C4-2B (cell line): ENCODE measurements around the gene PLET1.
"Not testable (repeated sequence)": the region's sequence is repeated elsewhere in the genome, so short reads cannot be mapped to it uniquely, and the experiment has no call there.

Experiments used
- H3K27ac ChIP-seq: fragments of 450-650 bp; 2 replicates; pipeline ENCODE4 v1.5.1; 2017
- ZFX ChIP-seq: fragments of 450-650 bp; IDR thresholded peaks from 2 replicates; pipeline ENCODE4 v1.6.1; 2017
- TF ChIP-seq, protein P1 (sequence below): fragments of 450-650 bp; conservative IDR thresholded peaks from 2 replicates; pipeline ENCODE4 v1.5.1; 2017; ENCODE audit warnings: mild to moderate bottlenecking

The PLET1 gene

GRCh38 chr11:112212710-112213109 is 48.0 kb downstream of the PLET1 start:
- H3K27ac ChIP-seq: no peak overlapping the region
- TF ChIP-seq ZFX: no peak
- TF ChIP-seq, protein P1, sequence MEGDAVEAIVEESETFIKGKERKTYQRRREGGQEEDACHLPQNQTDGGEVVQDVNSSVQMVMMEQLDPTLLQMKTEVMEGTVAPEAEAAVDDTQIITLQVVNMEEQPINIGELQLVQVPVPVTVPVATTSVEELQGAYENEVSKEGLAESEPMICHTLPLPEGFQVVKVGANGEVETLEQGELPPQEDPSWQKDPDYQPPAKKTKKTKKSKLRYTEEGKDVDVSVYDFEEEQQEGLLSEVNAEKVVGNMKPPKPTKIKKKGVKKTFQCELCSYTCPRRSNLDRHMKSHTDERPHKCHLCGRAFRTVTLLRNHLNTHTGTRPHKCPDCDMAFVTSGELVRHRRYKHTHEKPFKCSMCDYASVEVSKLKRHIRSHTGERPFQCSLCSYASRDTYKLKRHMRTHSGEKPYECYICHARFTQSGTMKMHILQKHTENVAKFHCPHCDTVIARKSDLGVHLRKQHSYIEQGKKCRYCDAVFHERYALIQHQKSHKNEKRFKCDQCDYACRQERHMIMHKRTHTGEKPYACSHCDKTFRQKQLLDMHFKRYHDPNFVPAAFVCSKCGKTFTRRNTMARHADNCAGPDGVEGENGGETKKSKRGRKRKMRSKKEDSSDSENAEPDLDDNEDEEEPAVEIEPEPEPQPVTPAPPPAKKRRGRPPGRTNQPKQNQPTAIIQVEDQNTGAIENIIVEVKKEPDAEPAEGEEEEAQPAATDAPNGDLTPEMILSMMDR: no peak

- no peak overlapping the region for H3K27ac ChIP-seq
- TF ChIP-seq, protein P1: no peak
- TF ChIP-seq ZFX: no peak
Observed at GRCh38 chr11:112212290-112212689, 48.4 kb downstream of the PLET1 start.

DNA sequence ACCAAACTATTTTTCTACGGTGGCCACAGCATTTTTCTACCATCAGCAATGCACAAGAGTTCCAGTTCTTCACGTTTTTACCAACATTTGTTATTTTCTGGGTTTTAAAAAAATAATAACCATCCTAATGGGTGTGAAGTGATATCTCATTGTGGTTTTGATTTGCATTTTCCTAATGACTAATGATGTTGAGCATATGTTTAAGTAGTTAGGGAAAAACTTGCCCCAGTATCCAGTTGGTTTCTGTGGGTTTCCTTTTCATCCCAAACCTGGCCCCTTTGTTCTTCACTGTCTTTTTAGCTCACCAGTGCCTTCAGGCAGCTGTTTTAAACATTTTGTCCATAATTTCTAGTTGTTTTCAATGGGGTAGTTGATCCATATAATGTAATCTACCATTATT is 49.1 kb downstream of the PLET1 start:
- no peak overlapping the region for H3K27ac ChIP-seq
- no peak for TF ChIP-seq ZFX
- TF ChIP-seq, protein P1: no peak

DNA sequence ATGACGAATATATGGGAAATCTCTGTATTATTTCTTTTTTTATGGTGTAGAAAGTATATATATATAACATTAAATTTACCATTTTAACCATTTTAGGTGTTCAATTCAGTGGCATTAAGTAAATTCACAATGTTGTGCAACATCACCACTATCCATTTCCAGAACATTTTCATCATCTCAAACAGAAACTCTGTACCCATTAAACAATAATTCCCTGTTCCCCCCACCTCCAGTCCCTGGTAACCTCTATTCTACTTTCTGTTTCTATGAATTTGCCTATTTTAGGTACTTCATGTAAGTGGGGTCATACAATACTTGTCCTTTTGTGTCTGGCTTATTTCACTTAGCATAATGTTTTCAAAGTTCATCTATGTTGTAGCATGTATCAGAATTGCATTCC is 49.8 kb downstream of the PLET1 start:
- H3K27ac ChIP-seq: no peak overlapping the region
- no peak for TF ChIP-seq ZFX
- TF ChIP-seq, protein P1: no peak

GRCh38 chr11:112206071-112206470 is 54.6 kb downstream of the PLET1 start:
- TF ChIP-seq, protein P1: no peak
- no peak for TF ChIP-seq ZFX
- no peak overlapping the region for H3K27ac ChIP-seq

DNA sequence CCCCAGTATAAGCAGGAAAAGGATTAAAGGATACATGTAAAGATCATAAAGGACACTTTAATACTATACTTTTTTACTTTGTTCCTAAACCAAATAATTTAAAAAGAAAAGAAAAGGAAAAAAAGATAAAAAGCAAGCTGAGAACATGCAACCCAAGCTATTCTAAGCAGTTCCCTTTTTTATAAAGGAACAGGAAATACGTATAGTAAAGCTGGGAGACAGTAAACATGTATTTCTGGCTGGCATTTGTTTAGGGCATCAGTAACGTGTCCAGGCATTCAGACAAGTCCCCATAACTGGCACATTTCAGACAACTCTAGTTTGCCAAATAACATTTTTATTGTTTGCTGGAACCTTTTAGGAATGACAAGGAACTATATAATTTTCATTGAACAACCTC is 60.4 kb downstream of the PLET1 start:
- H3K27ac ChIP-seq: no peak overlapping the region
- no peak for TF ChIP-seq ZFX
- TF ChIP-seq, protein P1: no peak

GRCh38 chr11:112199101-112199500 is 61.6 kb downstream of the PLET1 start:
- not testable (repeated sequence) for H3K27ac ChIP-seq
